ENCODE results near the gene GMPR2. TPM values are rescaled to one million over a fixed set of nuclear protein-coding genes. Genes with fewer than 3 reads are reported as not detected.
A peak's percentile ranks its signal among the peaks of the same experiment; 100 is the strongest.

Gene GMPR2
- total RNA-seq, 2 experiments from 2014 or later: 67.2 to 68.4 TPM

DNA sequence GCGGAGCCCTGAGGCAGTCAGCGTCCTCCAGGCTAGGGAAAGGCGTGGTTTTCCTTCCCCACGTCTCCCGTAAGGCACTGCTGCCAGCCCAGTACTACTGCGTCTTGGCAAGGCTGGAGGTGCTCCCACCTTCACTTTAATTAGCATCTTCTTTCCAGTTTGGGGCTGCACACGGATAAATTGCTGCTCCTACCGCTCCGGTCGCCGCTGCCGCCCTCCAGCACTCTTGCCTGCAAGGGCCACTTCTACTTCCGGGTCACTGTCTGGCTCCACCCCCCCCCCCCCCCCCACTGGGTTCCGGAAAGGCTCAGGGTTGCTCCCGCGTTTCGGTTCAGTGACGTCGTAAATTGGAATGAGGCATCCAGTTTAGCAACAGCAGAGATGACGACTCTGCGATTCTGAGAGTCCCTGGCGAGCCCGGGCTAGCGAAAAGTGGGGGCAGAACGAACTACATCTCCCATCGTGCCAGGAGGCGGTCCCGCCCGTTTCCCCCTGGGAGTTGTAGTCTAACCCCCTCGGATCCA lies 546 bp upstream of the GMPR2 start, which contains the start of gene NEDD8:
Gene NEDD8 (minus strand): TSS at position 247 of the 524 bp plus-strand sequence. CDS start 100 bp downstream, at position 147.
- ChIA-PET POLR2A (interaction anchor here (1.3 to 2.8 kb wide), 4 partner anchors 10 to 67 kb away, joined by 4 to 23 read pairs (median 6); partner anchors contain the start of genes DHRS1, MDP1, NOP9 and RABGGTA), CTCF (interaction anchor here (1.2 to 21.9 kb wide), 3 partner anchors 10 to 69 kb away, joined by 9 to 801 read pairs (median 19); partner anchors contain the start of genes CIDEB, DHRS1, LTB4R and LTB4R2)
- Mint-ChIP-seq H3K36me3 (ENCODE audit: low read depth) (peaks cover 45% of the 10 kb centered on the region), H3K4me1 (ENCODE audit: low read depth) (peaks cover 46% of the 10 kb centered on the region), H3K4me3 (peak within 1 kb of the TSS; percentile 89), H3K9me3 (ENCODE audit: insufficient read depth) (no peaks in the 10 kb centered on the region), H3K27ac (peak within 1 kb of the TSS; percentile 90), H3K27me3 (ENCODE audit: low read depth) (no peaks in the 10 kb centered on the region)
- DNase-seq (peak; percentile 93), ATAC-seq (peak; percentile 89)

DNA sequence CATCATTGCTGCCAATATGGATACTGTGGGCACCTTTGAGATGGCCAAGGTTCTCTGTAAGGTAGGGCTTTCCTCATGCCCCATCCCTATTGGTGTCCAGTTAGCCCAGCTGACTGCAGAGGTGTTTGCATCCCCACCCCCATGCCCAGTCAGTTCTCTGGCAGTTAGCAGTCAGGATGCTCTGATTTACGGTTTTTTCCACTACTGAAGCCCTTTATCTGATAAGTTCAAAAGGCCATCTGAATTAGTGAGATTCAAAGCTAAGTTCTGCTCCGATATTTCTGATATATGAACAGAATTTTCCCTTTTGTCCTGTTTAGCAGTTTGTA lies 773 bp downstream of the GMPR2 start:
- Mint-ChIP-seq H3K9me3 (ENCODE audit: insufficient read depth) (no peaks in the 10 kb centered on the region), H3K4me1 (ENCODE audit: low read depth) (peaks cover 50% of the 10 kb centered on the region), H3K27me3 (ENCODE audit: low read depth) (no peaks in the 10 kb centered on the region), H3K4me3 (peak overlapping the region; percentile 89), H3K36me3 (ENCODE audit: low read depth) (peaks cover 52% of the 10 kb centered on the region), H3K27ac (peak overlapping the region; percentile 90)
- no peak for DNase-seq
- ChIA-PET CTCF (interaction anchor here (2.1 to 21.9 kb wide), 2 partner anchors 9 to 68 kb away, joined by 19 to 801 read pairs; partner anchors contain the start of genes CIDEB, DHRS1, LTB4R and LTB4R2), POLR2A (interaction anchor here (0.7 to 2.8 kb wide), 5 partner anchors 9 to 678 kb away, joined by 3 to 23 read pairs (median 4); partner anchors contain the start of genes DHRS1, LTB4R2, MDP1 and NOP9)
- no peak for ATAC-seq

DNA sequence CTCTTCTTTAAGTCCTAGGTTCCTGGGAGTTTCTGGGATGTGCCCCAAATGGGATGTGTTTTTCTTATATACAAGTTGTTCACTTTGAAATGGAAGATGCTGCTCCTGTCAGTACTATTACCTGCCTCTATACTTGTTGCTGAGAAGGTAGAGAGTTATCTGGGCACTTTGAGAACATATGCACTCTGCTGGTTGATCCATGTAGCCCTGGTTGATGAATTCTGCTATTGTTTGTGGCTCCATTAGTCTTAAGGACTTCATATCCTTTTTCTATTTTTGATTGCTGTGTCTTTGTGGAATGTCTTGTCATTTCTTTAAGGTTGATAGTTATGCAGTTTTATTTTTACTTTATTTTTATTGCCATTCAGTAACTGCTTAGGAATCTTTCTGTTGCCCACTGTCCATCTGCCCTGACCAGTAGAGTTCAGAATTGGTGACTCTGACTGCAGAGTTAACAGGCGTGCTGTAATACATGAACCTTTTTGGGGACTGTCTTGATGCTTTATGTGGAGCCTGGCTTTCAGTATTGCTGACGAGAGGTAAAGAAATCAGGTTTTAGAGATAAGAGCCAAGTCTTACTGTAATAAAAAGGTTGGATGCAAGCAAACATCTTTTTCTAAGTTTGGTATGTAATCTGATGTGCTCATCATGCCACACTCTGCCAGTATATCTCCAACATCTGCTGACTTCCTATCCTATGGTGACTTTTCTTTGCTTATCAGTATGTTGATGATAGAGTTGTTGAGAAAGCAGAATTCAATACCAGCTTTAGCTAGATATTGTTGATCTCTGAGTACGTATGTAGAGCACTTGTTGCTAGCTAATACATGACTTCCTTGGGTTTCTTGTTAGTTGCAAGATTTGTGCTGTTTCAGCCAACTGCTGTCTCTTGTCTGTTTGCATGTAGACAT lies 1.6 kb downstream of the GMPR2 start:
- H3K4me1 Mint-ChIP-seq (ENCODE audit: low read depth): peaks cover 55% of the 10 kb centered on the region

DNA sequence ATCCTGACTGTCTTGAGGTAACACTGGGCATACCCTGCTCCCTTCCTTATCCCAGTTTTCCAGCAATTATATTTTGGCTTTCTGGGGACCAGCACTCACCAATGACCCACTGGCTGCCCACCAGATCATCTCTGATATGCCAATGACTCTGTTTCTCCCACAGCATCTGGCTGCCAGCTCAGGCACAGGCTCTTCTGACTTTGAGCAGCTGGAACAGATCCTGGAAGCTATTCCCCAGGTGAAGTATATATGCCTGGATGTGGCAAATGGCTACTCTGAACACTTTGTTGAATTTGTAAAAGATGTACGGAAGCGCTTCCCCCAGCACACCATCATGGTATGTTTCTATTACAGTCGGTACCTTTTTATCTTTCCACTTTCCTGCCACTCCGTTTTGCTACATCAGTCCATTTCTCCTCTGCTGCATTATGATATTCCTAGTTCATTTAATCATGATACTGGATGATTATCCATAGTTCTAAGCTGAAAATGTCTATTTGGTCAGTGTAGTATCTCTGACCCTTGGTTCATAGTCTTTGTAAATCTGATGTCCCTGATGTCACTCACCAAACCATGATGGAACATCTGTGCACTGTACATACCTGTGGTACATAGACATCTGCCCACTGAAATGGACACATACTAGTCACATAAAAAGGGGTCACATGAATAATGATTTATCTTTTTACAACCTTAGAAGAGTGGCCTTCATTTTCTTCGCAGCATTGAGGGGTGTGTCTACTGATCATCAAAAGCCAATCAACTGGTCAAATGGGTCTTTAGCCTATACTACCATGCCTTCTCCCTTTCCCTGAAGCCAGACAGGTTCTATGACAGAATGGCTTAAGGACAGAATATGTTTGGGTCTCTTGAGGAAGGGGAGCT lies 3.3 kb downstream of the GMPR2 start:
- ATAC-seq: no peak
- Mint-ChIP-seq H3K36me3 (ENCODE audit: low read depth) (peaks cover 70% of the 10 kb centered on the region), H3K4me3 (no peak overlapping the region), H3K4me1 (ENCODE audit: low read depth) (peaks cover 62% of the 10 kb centered on the region), H3K27me3 (ENCODE audit: low read depth) (no peaks in the 10 kb centered on the region), H3K9me3 (ENCODE audit: insufficient read depth) (no peaks in the 10 kb centered on the region), H3K27ac (no peak overlapping the region)
- CTCF ChIA-PET: interaction anchor here (1.1 to 21.9 kb wide), 8 partner anchors 10 to 200 kb away, joined by 3 to 801 read pairs (median 4); partner anchors contain the start of genes CHMP4A, CIDEB, DHRS1 and LTB4R
- POLR2A ChIA-PET: interaction anchor here (1.0 to 1.6 kb wide), 8 partner anchors 8 to 194 kb away, joined by 3 to 7 read pairs (median 4); partner anchors contain the start of genes CHMP4A, KHNYN and MDP1
- no peak for DNase-seq

More for the DNA sequence above, 1.6 kb downstream of the GMPR2 start:
- POLR2A ChIA-PET: interaction anchor here (0.8 to 2.8 kb wide), 6 partner anchors 8 to 87 kb away, joined by 3 to 23 read pairs (median 4); partner anchors contain the start of genes IRF9, LTB4R2, MDP1 and TINF2
- H3K9me3 Mint-ChIP-seq (ENCODE audit: insufficient read depth): no peaks in the 10 kb centered on the region
- no peak for ATAC-seq
- peak overlapping the region; percentile 32 for H3K27ac Mint-ChIP-seq
- H3K27me3 Mint-ChIP-seq (ENCODE audit: low read depth): no peaks in the 10 kb centered on the region
- no peak for DNase-seq
- H3K4me3 Mint-ChIP-seq: peak overlapping the region; percentile 89
- peaks cover 57% of the 10 kb centered on the region for H3K36me3 Mint-ChIP-seq (ENCODE audit: low read depth)
- CTCF ChIA-PET: interaction anchor here (0.5 to 21.9 kb wide), 12 partner anchors 8 to 1120 kb away, joined by 3 to 801 read pairs (median 4); partner anchors contain the start of genes CHMP4A, CIDEB, DHRS1 and LTB4R

DNA sequence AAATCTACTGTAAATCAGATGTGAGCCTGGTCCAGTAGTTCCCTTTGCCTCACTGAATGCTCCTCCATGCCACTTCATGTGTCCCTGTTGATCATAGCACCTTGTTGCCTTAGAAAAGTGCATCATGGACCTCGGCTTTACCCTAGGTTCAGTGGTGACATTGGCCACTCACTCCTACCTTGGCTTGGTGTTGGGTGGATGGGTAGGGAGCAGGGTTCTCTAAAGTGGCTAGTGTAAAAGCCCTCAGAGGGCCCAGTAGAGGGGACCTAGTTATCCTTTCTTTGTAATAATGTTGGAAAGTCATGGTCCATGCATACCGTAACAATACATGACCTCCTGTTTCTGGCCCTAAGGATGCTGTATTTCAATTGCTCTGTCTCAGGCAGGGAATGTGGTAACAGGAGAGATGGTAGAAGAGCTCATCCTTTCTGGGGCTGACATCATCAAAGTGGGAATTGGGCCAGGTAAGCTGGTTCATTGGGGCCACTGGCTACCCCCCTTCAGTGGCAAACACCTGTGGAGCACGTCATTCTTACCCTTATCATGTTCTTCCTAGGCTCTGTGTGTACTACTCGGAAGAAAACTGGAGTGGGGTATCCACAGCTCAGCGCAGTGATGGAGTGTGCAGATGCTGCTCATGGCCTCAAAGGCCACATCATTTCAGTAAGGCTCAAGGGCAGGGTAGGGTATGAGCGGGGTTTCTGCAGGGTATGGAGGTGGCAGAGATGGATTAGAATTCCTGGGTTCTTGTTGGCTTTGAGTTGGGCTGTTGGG lies 4.1 kb downstream of the GMPR2 start:
- ChIA-PET POLR2A (interaction anchor here (1.0 to 1.4 kb wide), 4 partner anchors 9 to 194 kb away, joined by 3 to 4 read pairs (median 4); partner anchors contain the start of genes CHMP4A and KHNYN), CTCF (interaction anchor here (1.1 to 21.9 kb wide), 4 partner anchors 21 to 195 kb away, joined by 3 to 801 read pairs (median 7); partner anchors contain the start of genes CIDEB, DHRS1, LTB4R and LTB4R2)
- no peaks in the 10 kb centered on the region for H3K9me3 Mint-ChIP-seq (ENCODE audit: insufficient read depth)
- no peak overlapping the region for H3K4me3 Mint-ChIP-seq
- peaks cover 67% of the 10 kb centered on the region for H3K36me3 Mint-ChIP-seq (ENCODE audit: low read depth)
- no peak for ATAC-seq
- H3K27me3 Mint-ChIP-seq (ENCODE audit: low read depth): no peaks in the 10 kb centered on the region
- peaks cover 61% of the 10 kb centered on the region for H3K4me1 Mint-ChIP-seq (ENCODE audit: low read depth)
- H3K27ac Mint-ChIP-seq: no peak overlapping the region
- DNase-seq: no peak

DNA sequence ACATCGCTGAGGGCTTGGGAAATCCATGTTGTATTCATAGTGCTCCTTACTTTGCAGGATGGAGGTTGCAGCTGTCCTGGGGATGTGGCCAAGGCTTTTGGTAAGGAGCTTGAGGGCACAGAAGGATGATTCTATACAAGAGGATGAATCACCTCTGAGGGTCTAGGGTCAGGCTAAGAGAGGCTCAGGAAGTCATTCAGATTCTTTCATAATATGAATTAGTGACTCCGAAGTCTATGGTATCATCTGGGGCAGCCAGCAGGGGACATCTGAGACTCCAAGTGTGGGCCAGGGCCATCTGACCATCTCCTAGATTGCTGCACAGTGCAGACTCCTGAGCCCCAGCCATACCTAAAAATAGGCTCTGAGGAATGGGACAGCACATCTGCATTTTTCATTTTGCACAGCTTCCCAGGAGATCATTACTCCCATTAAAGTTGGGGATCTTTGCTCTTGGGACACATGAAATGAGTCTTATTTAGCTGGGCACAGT lies 4.8 kb downstream of the GMPR2 start:
- CTCF ChIA-PET: interaction anchor here (1.0 to 21.9 kb wide), 5 partner anchors 9 to 194 kb away, joined by 3 to 801 read pairs (median 5); partner anchors contain the start of genes CIDEB, DHRS1, LTB4R and LTB4R2
- ATAC-seq: no peak

DNA sequence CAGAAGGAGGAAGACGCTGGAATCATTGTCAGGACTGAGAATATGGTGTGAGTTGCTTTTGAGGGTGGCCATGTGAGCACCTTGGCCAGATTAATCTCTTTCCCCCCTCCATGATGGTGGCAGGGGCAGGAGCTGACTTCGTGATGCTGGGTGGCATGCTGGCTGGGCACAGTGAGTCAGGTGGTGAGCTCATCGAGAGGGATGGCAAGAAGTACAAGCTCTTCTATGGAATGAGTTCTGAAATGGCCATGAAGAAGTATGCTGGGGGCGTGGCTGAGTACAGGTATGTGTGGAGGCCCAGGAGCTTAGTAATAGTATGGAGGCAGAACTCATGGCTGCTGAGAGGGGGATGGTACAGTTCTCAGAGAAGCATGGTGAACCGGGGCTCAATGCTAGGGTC lies 5.4 kb downstream of the GMPR2 start:
- Mint-ChIP-seq H3K27me3 (ENCODE audit: low read depth) (no peaks in the 10 kb centered on the region), H3K4me3 (no peak overlapping the region), H3K36me3 (ENCODE audit: low read depth) (peaks cover 70% of the 10 kb centered on the region), H3K4me1 (ENCODE audit: low read depth) (peaks cover 60% of the 10 kb centered on the region), H3K27ac (no peak overlapping the region), H3K9me3 (ENCODE audit: insufficient read depth) (no peaks in the 10 kb centered on the region)
- ChIA-PET POLR2A (interaction anchor here (1.2 to 1.7 kb wide), 4 partner anchors 22 to 77 kb away, joined by 3 to 5 read pairs (median 4); partner anchors contain the start of genes CHMP4A, IPO4, IRF9 and MDP1), CTCF (interaction anchor here (1.0 to 21.9 kb wide), 4 partner anchors 9 to 194 kb away, joined by 3 to 801 read pairs (median 7); partner anchors contain the start of genes CIDEB, DHRS1, LTB4R and LTB4R2)
- ATAC-seq (no peak), DNase-seq (no peak)

More for the DNA sequence above, 4.8 kb downstream of the GMPR2 start:
- Mint-ChIP-seq H3K27me3 (ENCODE audit: low read depth) (no peaks in the 10 kb centered on the region), H3K27ac (no peak overlapping the region), H3K4me1 (ENCODE audit: low read depth) (peaks cover 61% of the 10 kb centered on the region), H3K9me3 (ENCODE audit: insufficient read depth) (no peaks in the 10 kb centered on the region), H3K4me3 (no peak overlapping the region), H3K36me3 (ENCODE audit: low read depth) (peaks cover 70% of the 10 kb centered on the region)
- no peak for DNase-seq
- POLR2A ChIA-PET: interaction anchor here (1.1 to 1.5 kb wide), 4 partner anchors 9 to 49 kb away, joined by 3 to 5 read pairs (median 4); partner anchors contain the start of genes CHMP4A and IPO4

DNA sequence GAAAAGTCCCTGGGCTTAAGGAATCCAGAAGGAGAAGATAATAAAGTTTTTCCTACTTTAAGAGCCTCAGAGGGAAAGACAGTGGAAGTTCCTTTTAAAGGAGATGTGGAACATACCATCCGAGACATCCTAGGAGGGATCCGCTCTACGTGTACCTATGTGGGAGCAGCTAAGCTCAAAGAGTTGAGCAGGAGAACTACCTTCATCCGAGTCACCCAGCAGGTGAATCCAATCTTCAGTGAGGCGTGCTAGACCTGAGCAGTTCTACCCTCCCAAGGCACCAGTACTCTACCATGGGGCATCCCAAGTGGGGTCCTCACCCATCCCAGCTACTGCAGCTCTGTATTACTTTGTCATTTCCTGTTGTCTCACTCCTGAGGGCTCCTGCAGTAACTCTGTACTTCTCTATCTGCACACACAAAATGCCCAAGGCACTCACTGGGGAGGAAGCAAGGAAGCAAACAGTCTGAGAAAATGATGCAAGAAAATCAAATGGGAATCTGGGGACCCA lies 5.9 kb downstream of the GMPR2 start:
- Mint-ChIP-seq H3K4me1 (ENCODE audit: low read depth) (peaks cover 59% of the 10 kb centered on the region), H3K27me3 (ENCODE audit: low read depth) (no peaks in the 10 kb centered on the region), H3K27ac (peak overlapping the region; percentile 27), H3K36me3 (ENCODE audit: low read depth) (peaks cover 70% of the 10 kb centered on the region), H3K9me3 (ENCODE audit: insufficient read depth) (no peaks in the 10 kb centered on the region), H3K4me3 (no peak overlapping the region)
- POLR2A ChIA-PET: interaction anchor here (1.2 to 1.7 kb wide), 4 partner anchors 23 to 77 kb away, joined by 3 to 5 read pairs (median 4); partner anchors contain the start of genes CHMP4A, IPO4, IRF9 and MDP1
- CTCF ChIA-PET: interaction anchor here (0.7 to 21.9 kb wide), 6 partner anchors 8 to 193 kb away, joined by 3 to 801 read pairs (median 4); partner anchors contain the start of genes CIDEB, DHRS1, LTB4R and LTB4R2
- no peak for ATAC-seq
- DNase-seq: no peak

DNA sequence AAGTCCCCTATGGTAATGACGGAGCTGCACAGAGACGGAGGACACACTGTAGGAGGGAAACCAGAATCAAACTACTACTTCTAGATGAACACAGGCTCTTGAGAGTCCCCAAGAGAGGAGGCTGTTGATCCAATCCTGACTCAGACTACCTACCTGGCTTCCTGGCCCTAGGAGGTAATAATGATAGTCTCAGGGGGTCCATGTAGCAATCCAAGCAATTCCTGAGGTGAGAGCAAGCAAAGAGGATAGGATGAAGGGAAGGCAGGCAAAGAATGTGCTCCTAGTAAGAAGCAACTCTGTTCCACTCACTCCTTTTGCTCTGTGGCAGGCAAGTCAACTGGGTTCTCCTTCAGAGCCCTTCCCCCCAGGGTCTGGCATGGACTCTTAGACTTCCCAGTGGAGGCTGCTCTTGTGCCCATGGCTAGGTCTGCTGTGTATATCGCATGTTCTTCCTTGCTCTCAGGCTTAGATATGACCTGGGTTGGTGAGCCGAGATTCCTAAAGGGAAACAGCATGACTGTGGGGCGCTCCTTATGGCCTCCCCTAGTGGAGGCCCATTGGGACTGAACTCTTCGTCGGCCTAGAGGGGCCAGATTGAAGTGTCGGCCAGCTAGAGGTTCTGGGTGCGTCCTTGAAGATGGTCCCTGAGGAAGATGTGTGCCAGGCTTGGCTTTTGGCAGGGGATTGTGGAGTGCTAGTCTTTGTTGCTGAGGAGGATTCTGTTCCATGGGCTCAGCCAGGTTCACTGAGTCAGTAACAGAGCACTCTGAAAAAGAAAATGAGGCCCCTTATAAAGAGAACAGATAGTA lies 7.6 kb downstream of the GMPR2 start:
- Mint-ChIP-seq H3K27me3 (ENCODE audit: low read depth) (no peaks in the 10 kb centered on the region), H3K9me3 (ENCODE audit: insufficient read depth) (no peaks in the 10 kb centered on the region), H3K27ac (peak overlapping the region; percentile 48), H3K4me1 (ENCODE audit: low read depth) (peaks cover 52% of the 10 kb centered on the region), H3K4me3 (peak overlapping the region; percentile 94), H3K36me3 (ENCODE audit: low read depth) (peaks cover 57% of the 10 kb centered on the region)
- DNase-seq: no peak
- ChIA-PET CTCF (interaction anchor here (1.2 to 21.9 kb wide), 8 partner anchors 12 to 191 kb away, joined by 3 to 801 read pairs (median 33); partner anchors contain the start of genes CBLN3, CHMP4A, CIDEB and DHRS1), POLR2A (interaction anchor here (1.1 kb wide), 1 partner anchor 26 kb away, joined by 3 read pairs; no protein-coding TSS in a partner anchor)
- ATAC-seq: no peak
